ENCODE measurements around the gene CTCF.

DNA sequence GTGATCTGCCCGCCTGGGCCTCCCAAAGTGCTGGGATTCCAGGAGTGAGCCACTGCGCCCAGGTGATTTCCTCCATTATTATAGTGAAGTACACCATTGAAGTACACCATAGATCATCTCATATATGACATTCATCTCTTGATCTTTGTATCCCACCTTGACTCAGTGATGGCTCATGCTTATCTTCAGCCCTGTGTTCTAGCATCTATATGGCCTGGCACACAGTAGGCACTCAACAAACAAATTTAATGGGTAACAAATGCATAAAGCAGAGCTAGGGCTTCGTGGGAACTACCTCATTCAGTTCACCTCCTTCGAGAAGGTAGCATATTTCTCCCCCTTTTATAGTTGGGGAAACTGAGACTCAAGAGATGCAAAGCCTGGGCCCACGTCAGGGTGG, 103.3 kb downstream of the CTCF start:
- TF ChIP-seq, protein P1, sequence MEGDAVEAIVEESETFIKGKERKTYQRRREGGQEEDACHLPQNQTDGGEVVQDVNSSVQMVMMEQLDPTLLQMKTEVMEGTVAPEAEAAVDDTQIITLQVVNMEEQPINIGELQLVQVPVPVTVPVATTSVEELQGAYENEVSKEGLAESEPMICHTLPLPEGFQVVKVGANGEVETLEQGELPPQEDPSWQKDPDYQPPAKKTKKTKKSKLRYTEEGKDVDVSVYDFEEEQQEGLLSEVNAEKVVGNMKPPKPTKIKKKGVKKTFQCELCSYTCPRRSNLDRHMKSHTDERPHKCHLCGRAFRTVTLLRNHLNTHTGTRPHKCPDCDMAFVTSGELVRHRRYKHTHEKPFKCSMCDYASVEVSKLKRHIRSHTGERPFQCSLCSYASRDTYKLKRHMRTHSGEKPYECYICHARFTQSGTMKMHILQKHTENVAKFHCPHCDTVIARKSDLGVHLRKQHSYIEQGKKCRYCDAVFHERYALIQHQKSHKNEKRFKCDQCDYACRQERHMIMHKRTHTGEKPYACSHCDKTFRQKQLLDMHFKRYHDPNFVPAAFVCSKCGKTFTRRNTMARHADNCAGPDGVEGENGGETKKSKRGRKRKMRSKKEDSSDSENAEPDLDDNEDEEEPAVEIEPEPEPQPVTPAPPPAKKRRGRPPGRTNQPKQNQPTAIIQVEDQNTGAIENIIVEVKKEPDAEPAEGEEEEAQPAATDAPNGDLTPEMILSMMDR (conservative IDR thresholded peaks at IDR 0.05), result no peak
- no peak for TF ChIP-seq ZFX (IDR thresholded peaks at IDR 0.05)

All from C4-2B (cell line).